Measurements from ENCODE around the gene CCNK.

Gene CCNK

GRCh38 chr14:99472937-99473336 lies 8.3 kb upstream of the CCNK start:
- Histone ChIP-seq H3K36me3 (replicated peaks) (no peaks in the 10 kb centered on the region), H3K9me3 (no peaks in the 10 kb centered on the region), H3K4me3 (no peak overlapping the region), H3K27me3 (ENCODE audit: low read depth) (no peaks in the 10 kb centered on the region), H3K4me1 (peaks cover 10% of the 10 kb centered on the region)
- no peak for DNase-seq (ENCODE audit: low spot score in 2 of 2)
- in situ Hi-C loops (cut with MboI; ENCODE audit: low sequenced_read_pairs), result no loop called here

DNA sequence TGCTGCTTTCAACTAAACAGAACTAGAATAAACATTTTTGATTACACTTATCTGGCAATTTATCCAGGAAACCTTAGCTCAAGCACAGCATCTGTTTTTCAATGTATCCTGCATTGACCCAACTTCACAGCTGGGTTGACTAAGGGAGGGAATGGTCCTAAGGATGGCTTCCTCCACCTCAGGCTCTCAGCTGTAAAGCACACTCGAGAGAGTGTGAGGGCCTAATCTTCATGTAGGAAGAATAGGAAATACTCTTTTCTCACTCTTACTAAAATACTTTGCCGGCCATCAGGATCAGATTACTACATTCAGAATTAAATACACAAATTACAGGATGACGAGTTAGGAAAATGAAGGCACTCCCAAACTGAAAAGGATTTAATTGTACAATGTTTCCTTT lies 7.8 kb upstream of the CCNK start:
- no peaks in the 10 kb centered on the region for H3K36me3 ChIP-seq (replicated peaks)
- in situ Hi-C loops (cut with MboI; ENCODE audit: low sequenced_read_pairs), result no loop called here
- no peak overlapping the region for H3K4me3 ChIP-seq
- peaks cover 15% of the 10 kb centered on the region for H3K4me1 ChIP-seq
- no peaks in the 10 kb centered on the region for H3K9me3 ChIP-seq
- DNase-seq (ENCODE audit: low spot score in 2 of 2), result no peak
- no peaks in the 10 kb centered on the region for H3K27me3 ChIP-seq (ENCODE audit: low read depth)

DNA sequence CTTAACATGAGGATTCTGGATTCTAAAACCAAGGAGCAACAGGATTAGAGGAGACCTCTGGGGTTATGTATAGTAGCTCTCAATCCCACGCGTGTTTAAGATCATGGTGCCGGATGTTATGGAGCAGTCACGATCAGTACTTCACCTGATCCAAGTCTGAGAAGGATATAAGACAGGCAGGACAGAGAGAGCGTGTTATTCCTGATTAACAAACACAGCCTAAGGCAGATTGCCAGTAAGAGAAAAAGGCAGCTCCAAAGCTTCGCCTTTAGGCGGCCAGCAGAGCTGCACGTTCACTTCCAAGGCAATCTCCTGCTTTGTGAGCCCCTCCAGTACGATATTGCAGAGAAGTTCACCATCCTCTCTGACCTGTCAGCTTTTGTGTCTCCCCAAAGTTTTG lies 6.0 kb upstream of the CCNK start:
- H3K27me3 ChIP-seq (ENCODE audit: low read depth), result no peaks in the 10 kb centered on the region
- in situ Hi-C loops (cut with MboI; ENCODE audit: low sequenced_read_pairs), result no loop called here
- H3K4me1 ChIP-seq, result peaks cover 15% of the 10 kb centered on the region
- H3K9me3 ChIP-seq, result no peaks in the 10 kb centered on the region
- peak; percentile 20 to 27 for DNase-seq (ENCODE audit: low spot score in 2 of 2)
- no peak overlapping the region for H3K4me3 ChIP-seq
- no peaks in the 10 kb centered on the region for H3K36me3 ChIP-seq (replicated peaks)

DNA sequence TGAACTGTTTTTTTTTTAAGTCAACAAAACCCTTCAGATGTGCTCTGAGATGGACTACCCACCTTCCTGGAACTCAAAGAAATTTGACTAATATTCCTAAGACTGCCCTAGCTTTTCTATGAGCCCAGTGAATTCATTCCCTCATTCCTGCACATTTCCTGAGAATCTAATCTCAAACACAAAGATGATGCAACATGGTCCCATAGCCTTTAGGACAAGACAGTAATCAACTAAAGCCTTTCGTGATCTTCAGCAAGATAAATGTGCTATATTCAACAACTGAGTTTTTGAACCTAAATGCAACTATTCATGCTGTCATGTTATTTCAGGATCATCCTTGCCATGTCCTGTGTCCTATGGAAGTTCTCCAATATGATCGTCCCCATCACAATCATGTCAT lies 5.5 kb upstream of the CCNK start:
- Histone ChIP-seq H3K4me3 (no peak overlapping the region), H3K9me3 (no peaks in the 10 kb centered on the region), H3K27me3 (ENCODE audit: low read depth) (no peaks in the 10 kb centered on the region), H3K36me3 (replicated peaks) (no peaks in the 10 kb centered on the region), H3K4me1 (peaks cover 15% of the 10 kb centered on the region)
- no peak for DNase-seq (ENCODE audit: low spot score in 2 of 2)
- in situ Hi-C loops (cut with MboI; ENCODE audit: low sequenced_read_pairs), result no loop called here

- H3K4me3 ChIP-seq, result no peak overlapping the region
- no peaks in the 10 kb centered on the region for H3K27me3 ChIP-seq (ENCODE audit: low read depth)
- H3K36me3 ChIP-seq (replicated peaks), result no peaks in the 10 kb centered on the region
- H3K4me1 ChIP-seq, result peaks cover 15% of the 10 kb centered on the region
- DNase-seq (ENCODE audit: low spot score in 2 of 2), result no peak
- in situ Hi-C loops (cut with MboI; ENCODE audit: low sequenced_read_pairs), result no loop called here
- no peaks in the 10 kb centered on the region for H3K9me3 ChIP-seq
Measured at GRCh38 chr14:99476864-99477263, 4.3 kb upstream of the CCNK start.

- no peaks in the 10 kb centered on the region for H3K9me3 ChIP-seq
- in situ Hi-C loops (cut with MboI; ENCODE audit: low sequenced_read_pairs), result no loop called here
- H3K27me3 ChIP-seq (ENCODE audit: low read depth), result no peaks in the 10 kb centered on the region
- H3K4me1 ChIP-seq, result peaks cover 21% of the 10 kb centered on the region
- peak in 1 of 2 experiments; percentile 12 for DNase-seq (ENCODE audit: low spot score in 2 of 2)
- H3K36me3 ChIP-seq (replicated peaks), result no peaks in the 10 kb centered on the region
- H3K4me3 ChIP-seq, result peak overlapping the region; percentile 96
Measured at GRCh38 chr14:99478128-99478527, 3.1 kb upstream of the CCNK start.

DNA sequence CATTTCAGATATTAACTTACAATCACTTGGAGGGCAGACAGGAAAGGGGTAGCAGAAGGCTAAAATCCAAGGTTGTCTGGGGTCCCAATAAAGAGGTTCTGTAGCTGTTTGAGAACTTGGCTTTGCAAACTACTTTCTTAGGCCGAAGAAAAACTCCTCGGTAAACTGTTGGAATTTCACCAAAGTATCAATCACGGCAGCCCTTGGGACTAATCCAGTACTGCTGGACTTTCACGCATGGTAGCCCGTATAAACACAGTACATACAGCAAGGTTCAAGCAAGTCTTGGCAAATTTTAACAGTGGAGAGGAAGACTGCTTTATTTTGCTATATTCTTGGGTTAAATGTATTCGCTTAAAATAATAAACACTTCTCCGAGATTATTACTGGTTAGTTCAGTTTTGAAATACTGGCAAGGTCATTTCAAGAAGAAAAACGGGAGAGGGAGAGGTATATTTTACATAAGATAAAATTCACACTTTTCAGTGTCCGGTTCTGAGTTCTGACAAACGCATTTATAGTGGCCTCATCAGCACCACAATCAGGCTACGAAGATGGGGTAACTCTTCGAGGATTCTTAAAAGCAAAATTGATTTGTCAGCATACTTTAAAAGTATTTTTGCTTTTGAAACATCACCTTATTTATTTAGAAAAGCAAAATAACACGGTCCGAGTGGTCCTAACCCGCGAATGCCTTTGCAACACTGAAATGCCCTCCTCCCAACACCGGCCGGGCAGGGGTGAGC lies 1.9 kb upstream of the CCNK start:
- H3K27me3 ChIP-seq (ENCODE audit: low read depth), result no peaks in the 10 kb centered on the region
- in situ Hi-C loops (cut with MboI; ENCODE audit: low sequenced_read_pairs), result no loop called here
- no peaks in the 10 kb centered on the region for H3K36me3 ChIP-seq (replicated peaks)
- peaks cover 21% of the 10 kb centered on the region for H3K4me1 ChIP-seq
- H3K4me3 ChIP-seq, result peak overlapping the region; percentile 96
- H3K9me3 ChIP-seq, result no peaks in the 10 kb centered on the region
- DNase-seq (ENCODE audit: low spot score in 2 of 2), result no peak

- H3K4me1 ChIP-seq, result peaks cover 16% of the 10 kb centered on the region
- H3K9me3 ChIP-seq, result no peaks in the 10 kb centered on the region
- H3K4me3 ChIP-seq, result peak within 1 kb of the TSS; percentile 96
- H3K27me3 ChIP-seq (ENCODE audit: low read depth), result no peaks in the 10 kb centered on the region
- DNase-seq (ENCODE audit: low spot score in 2 of 2), result peak in 1 of 2 experiments; percentile 51
- no peaks in the 10 kb centered on the region for H3K36me3 ChIP-seq (replicated peaks)
- in situ Hi-C loops (cut with MboI; ENCODE audit: low sequenced_read_pairs), result no loop called here
Measured at GRCh38 chr14:99479906-99480869, 1.0 kb upstream of the CCNK start, which contains the start of gene SETD3. Gene SETD3 (minus strand): TSS chr14:99480859. CDS start chr14:99465805, 15,054 bp downstream.

- Histone ChIP-seq H3K9me3 (no peaks in the 10 kb centered on the region), H3K4me3 (peak overlapping the region; percentile 96), H3K27me3 (ENCODE audit: low read depth) (no peaks in the 10 kb centered on the region), H3K4me1 (peaks cover 12% of the 10 kb centered on the region), H3K36me3 (replicated peaks) (no peaks in the 10 kb centered on the region)
- in situ Hi-C loops (cut with MboI; ENCODE audit: low sequenced_read_pairs), result no loop called here
- DNase-seq (ENCODE audit: low spot score in 2 of 2), result peak; percentile 21 to 23
Measured at GRCh38 chr14:99481745-99482099, 513 bp downstream of the CCNK start.

GRCh38 chr14:99484106-99484505 lies 2.9 kb downstream of the CCNK start:
- no peaks in the 10 kb centered on the region for H3K27me3 ChIP-seq (ENCODE audit: low read depth)
- no peaks in the 10 kb centered on the region for H3K36me3 ChIP-seq (replicated peaks)
- peaks cover 6% of the 10 kb centered on the region for H3K4me1 ChIP-seq
- no peak for DNase-seq (ENCODE audit: low spot score in 2 of 2)
- H3K9me3 ChIP-seq, result no peaks in the 10 kb centered on the region
- in situ Hi-C loops (cut with MboI; ENCODE audit: low sequenced_read_pairs), result no loop called here
- H3K4me3 ChIP-seq, result no peak overlapping the region

- in situ Hi-C loops (cut with MboI; ENCODE audit: low sequenced_read_pairs), result no loop called here
- Histone ChIP-seq H3K4me3 (no peak overlapping the region), H3K4me1 (no peaks in the 10 kb centered on the region), H3K27me3 (ENCODE audit: low read depth) (no peaks in the 10 kb centered on the region), H3K9me3 (no peaks in the 10 kb centered on the region), H3K36me3 (replicated peaks) (peaks cover 65% of the 10 kb centered on the region)
- DNase-seq (ENCODE audit: low spot score in 2 of 2), result no peak
Measured at GRCh38 chr14:99497341-99497740, 16.1 kb downstream of the CCNK start.

DNA sequence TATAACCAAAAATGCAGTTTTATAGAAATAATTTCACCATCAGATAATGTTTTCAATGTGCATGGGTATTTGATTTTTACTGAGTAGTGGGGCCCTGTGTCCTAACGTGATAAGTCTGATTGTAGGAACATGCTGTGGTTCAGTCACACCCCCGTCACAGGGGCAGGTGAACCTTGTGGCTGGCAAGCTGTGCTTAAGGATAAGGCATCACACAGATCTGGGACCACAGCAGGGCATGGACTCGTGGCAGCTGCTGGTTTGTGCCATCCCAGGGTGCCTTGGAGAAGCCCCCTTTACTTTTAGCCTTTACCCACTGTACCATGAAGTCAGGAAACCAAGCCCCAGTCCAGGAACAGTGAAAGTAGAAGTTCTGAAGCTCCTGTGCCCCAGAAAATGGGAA lies 16.7 kb downstream of the CCNK start:
- Histone ChIP-seq H3K4me3 (no peak overlapping the region), H3K9me3 (no peaks in the 10 kb centered on the region), H3K4me1 (no peaks in the 10 kb centered on the region), H3K27me3 (ENCODE audit: low read depth) (no peaks in the 10 kb centered on the region), H3K36me3 (replicated peaks) (peaks cover 68% of the 10 kb centered on the region)
- in situ Hi-C loops (cut with MboI; ENCODE audit: low sequenced_read_pairs), result no loop called here
- no peak for DNase-seq (ENCODE audit: low spot score in 2 of 2)

DNA sequence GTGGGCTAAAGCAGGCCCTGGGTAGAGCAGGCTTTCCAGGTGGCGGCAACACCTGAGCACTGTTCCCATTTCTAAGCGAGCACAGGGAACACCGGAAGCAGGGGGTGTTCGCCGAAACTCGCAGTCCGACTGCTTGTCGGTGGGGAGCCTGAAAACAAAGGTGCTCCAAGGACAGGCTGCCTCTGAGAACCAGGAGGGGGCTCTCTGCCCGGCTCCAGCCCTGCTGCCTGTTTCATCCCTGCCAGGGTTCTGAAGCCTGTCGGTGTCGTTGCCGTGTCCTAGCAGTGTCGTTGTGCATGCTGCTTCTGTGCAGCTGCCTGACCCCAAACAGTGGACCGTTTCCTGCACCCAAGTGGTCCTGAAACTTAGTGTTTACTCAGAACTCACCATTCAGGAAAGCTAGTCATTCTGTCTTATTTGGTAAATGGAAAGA lies 21.8 kb downstream of the CCNK start:
- no peaks in the 10 kb centered on the region for H3K9me3 ChIP-seq
- no peaks in the 10 kb centered on the region for H3K4me1 ChIP-seq
- H3K27me3 ChIP-seq (ENCODE audit: low read depth), result no peaks in the 10 kb centered on the region
- no peak overlapping the region for H3K4me3 ChIP-seq
- H3K36me3 ChIP-seq (replicated peaks), result peaks cover 80% of the 10 kb centered on the region
- DNase-seq (ENCODE audit: low spot score in 2 of 2), result no peak
- in situ Hi-C loops (cut with MboI; ENCODE audit: low sequenced_read_pairs), result no loop called here

DNA sequence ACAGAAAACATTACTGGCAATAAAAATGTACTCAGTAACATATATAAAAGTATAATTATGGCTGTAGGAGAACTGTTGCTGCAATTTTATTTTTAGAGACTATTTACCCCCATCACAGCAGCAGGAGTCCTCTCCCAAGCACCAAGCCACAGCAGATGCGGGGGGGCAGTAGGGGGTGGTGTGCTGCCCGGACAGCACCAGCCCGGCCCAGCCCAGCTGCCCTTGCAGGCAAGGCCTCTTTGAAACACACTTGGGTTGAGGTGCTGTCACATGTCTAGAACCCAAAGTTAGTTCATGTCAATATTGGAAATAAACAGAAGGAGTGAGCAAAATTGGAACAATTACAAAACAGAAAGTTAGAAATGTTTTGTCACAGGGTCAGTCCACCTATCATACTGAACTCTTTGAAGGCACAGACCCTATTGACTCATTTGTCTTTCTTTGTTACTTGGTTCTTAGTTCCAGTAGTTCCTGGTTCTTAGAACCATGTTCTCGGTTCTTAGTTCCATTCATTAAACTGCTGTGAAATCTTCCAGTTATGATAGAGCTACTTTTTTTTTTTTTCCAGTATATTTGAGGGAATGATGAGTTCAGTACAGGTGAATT lies 22.7 kb downstream of the CCNK start:
- Histone ChIP-seq H3K4me1 (no peaks in the 10 kb centered on the region), H3K36me3 (replicated peaks) (peaks cover 81% of the 10 kb centered on the region), H3K9me3 (no peaks in the 10 kb centered on the region), H3K27me3 (ENCODE audit: low read depth) (no peaks in the 10 kb centered on the region), H3K4me3 (no peak overlapping the region)
- in situ Hi-C loops (cut with MboI; ENCODE audit: low sequenced_read_pairs), result no loop called here
- DNase-seq (ENCODE audit: low spot score in 2 of 2), result no peak

All from HAP-1 (cell line).